ENCODE data around the gene GDF7. TPM values are rescaled to one million over a fixed set of nuclear protein-coding genes. Genes with fewer than 3 reads are reported as not detected.

The GDF7 gene
- 1 to 10 TPM; 3.2 to 7.8 (median 4.5) TPM for polyA plus RNA-seq (ENCODE audit: insufficient read length in 4 of 4)

- DNase-seq (ENCODE audit: low read depth in 4 of 4, low spot score in 2 of 4), result no peak
Observed at GRCh38 chr2:20666304-20667150, at the start of gene GDF7. Gene GDF7 (plus strand): TSS chr2:20667144. CDS start chr2:20667240, 96 bp downstream.

GRCh38 chr2:20617892-20618467, 49.0 kb upstream of the GDF7 start:
- peak in 2 of 4 donors; percentile 58 to 78 for DNase-seq (ENCODE audit: low read depth in 4 of 4, low spot score in 2 of 4)

GRCh38 chr2:20618468-20618885, 48.5 kb upstream of the GDF7 start:
- no peak for DNase-seq (ENCODE audit: low read depth in 4 of 4, low spot score in 2 of 4)

GRCh38 chr2:20618886-20619521, 47.9 kb upstream of the GDF7 start:
- no peak for DNase-seq (ENCODE audit: low read depth in 4 of 4, low spot score in 2 of 4)

- DNase-seq (ENCODE audit: low read depth in 4 of 4, low spot score in 2 of 4), result no peak
Observed at GRCh38 chr2:20619624-20620024, 47.3 kb upstream of the GDF7 start.

GRCh38 chr2:20620271-20620681, 46.7 kb upstream of the GDF7 start:
- DNase-seq (ENCODE audit: low read depth in 4 of 4, low spot score in 2 of 4), result no peak

- DNase-seq (ENCODE audit: low read depth in 4 of 4, low spot score in 2 of 4), result no peak
Observed at GRCh38 chr2:20620696-20621365, 46.1 kb upstream of the GDF7 start.

GRCh38 chr2:20621366-20622295, 45.3 kb upstream of the GDF7 start:
- DNase-seq (ENCODE audit: low read depth in 4 of 4, low spot score in 2 of 4), result no peak

GRCh38 chr2:20622296-20622686, 44.7 kb upstream of the GDF7 start:
- no peak for DNase-seq (ENCODE audit: low read depth in 4 of 4, low spot score in 2 of 4)

GRCh38 chr2:20622731-20623130, 44.2 kb upstream of the GDF7 start:
- no peak for DNase-seq (ENCODE audit: low read depth in 4 of 4, low spot score in 2 of 4)

- DNase-seq (ENCODE audit: low read depth in 4 of 4, low spot score in 2 of 4), result no peak
Observed at GRCh38 chr2:20623241-20623640, 43.7 kb upstream of the GDF7 start.

- no peak for DNase-seq (ENCODE audit: low read depth in 4 of 4, low spot score in 2 of 4)
Observed at GRCh38 chr2:20623741-20624155, 43.2 kb upstream of the GDF7 start.

GRCh38 chr2:20624156-20624883, 42.6 kb upstream of the GDF7 start:
- DNase-seq (ENCODE audit: low read depth in 4 of 4, low spot score in 2 of 4), result no peak

GRCh38 chr2:20624884-20625485, 42.0 kb upstream of the GDF7 start:
- DNase-seq (ENCODE audit: low read depth in 4 of 4, low spot score in 2 of 4), result no peak

- DNase-seq (ENCODE audit: low read depth in 4 of 4, low spot score in 2 of 4), result no peak
Observed at GRCh38 chr2:20625491-20626391, 41.2 kb upstream of the GDF7 start.

GRCh38 chr2:20626392-20626697, 40.6 kb upstream of the GDF7 start:
- no peak for DNase-seq (ENCODE audit: low read depth in 4 of 4, low spot score in 2 of 4)

- DNase-seq (ENCODE audit: low read depth in 4 of 4, low spot score in 2 of 4), result no peak
Observed at GRCh38 chr2:20626698-20627513, 40.0 kb upstream of the GDF7 start.

Data from left renal cortex interstitium (tissue), 4 donors.